ENCODE results near the gene ESR1. TPM values are rescaled to one million over a fixed set of nuclear protein-coding genes. Genes with fewer than 3 reads are reported as not detected.

The ESR1 gene
- total RNA-seq, 1 experiment from 2014 or later = not detected

- no peak overlapping the region for H3K4me2 ChIP-seq (ENCODE audit: insufficient read depth, insufficient read length, low read length)
- H4K8ac ChIP-seq (replicated peaks; ENCODE audit: insufficient read length, low read depth, low read length) = no peak overlapping the region
- no peaks in the 10 kb centered on the region for H3K9me3 ChIP-seq (ENCODE audit: control insufficient read depth, low read depth, low read length)
- no peak overlapping the region for H2BK15ac ChIP-seq (ENCODE audit: low read depth, low read length)
- H3K27ac ChIP-seq (ENCODE audit: insufficient read length, low read depth, low read length) = no peak overlapping the region
- no peak overlapping the region for H3K4ac ChIP-seq (ENCODE audit: low read depth, low read length)
- WGBS (ENCODE audit: extremely low coverage, insufficient read length, low lambda C conversion rate) = no CpG with 5 or more reads among the region's 2 CpGs
- H3K4me1 ChIP-seq (ENCODE audit: insufficient read depth, low read length) = no peaks in the 10 kb centered on the region
- H3K18ac ChIP-seq (ENCODE audit: insufficient read length, low read depth, low read length) = no peak overlapping the region
- Mint-ChIP-seq H3K4me3 (no peak overlapping the region), H3K36me3 (ENCODE audit: insufficient read depth in 1 of 3, low read depth in 3 of 3) (no peaks in the 10 kb centered on the region), H3K27ac (no peak overlapping the region), H3K27me3 (ENCODE audit: low read depth) (no peaks in the 10 kb centered on the region), H3K9me3 (no peaks in the 10 kb centered on the region), H3K4me1 (peaks cover 0 to 7% of the 10 kb centered on the region in 2 experiments; a peak in 2 of 4 replicates)
- no peak overlapping the region for H2AK5ac ChIP-seq (ENCODE audit: insufficient read length, low read length)
- no peak overlapping the region for H4K5ac ChIP-seq (ENCODE audit: insufficient read length, low read depth, low read length)
- no peak for TF ChIP-seq CTCF (conservative IDR thresholded peaks at IDR 0.05)
- no peak overlapping the region for H2BK12ac ChIP-seq (ENCODE audit: insufficient read length, low read depth, low read length)
- no peaks in the 10 kb centered on the region for H4K20me1 ChIP-seq (ENCODE audit: control insufficient read depth, insufficient read depth, insufficient read length)
- H3T11ph ChIP-seq (ENCODE audit: low read length) = no peak overlapping the region
- H2BK20ac ChIP-seq (ENCODE audit: low read depth, low read length, poor library complexity, severe bottlenecking) = no peak overlapping the region
- H2AFZ ChIP-seq (ENCODE audit: low read length) = no peak overlapping the region
- H2BK5ac ChIP-seq (ENCODE audit: insufficient read length, low read length) = no peak overlapping the region
- no peak overlapping the region for H3K9ac ChIP-seq (ENCODE audit: extremely low read depth, insufficient read length, low read length)
- no peak overlapping the region for H2BK120ac ChIP-seq (ENCODE audit: low read depth, low read length, poor library complexity, severe bottlenecking)
- H3K27me3 ChIP-seq (ENCODE audit: insufficient read depth, low read length) = no peaks in the 10 kb centered on the region; the same call in 1 of the 2 replicates
- no peaks in the 10 kb centered on the region for H3K79me1 ChIP-seq (ENCODE audit: insufficient read depth, low read depth, low read length, poor library complexity, severe bottlenecking)
- H3K14ac ChIP-seq (ENCODE audit: insufficient read depth, low read length) = no peak overlapping the region
- no peak for DNase-seq
- no peak overlapping the region for H3K23ac ChIP-seq (ENCODE audit: insufficient read length, low read depth, low read length)
- no peak overlapping the region for H3K56ac ChIP-seq (ENCODE audit: insufficient read length, low read depth, low read length)
- no peak overlapping the region for H4K91ac ChIP-seq (ENCODE audit: insufficient read length, low read depth, low read length)
- H3K23me2 ChIP-seq (ENCODE audit: insufficient read length, low read depth, low read length, poor library complexity, severe bottlenecking) = no peaks in the 10 kb centered on the region
- H3K79me2 ChIP-seq (ENCODE audit: insufficient read depth, low read length) = no peaks in the 10 kb centered on the region
Observed at GRCh38 chr6:151911401-151911800, 103.9 kb downstream of the ESR1 start.
